B cell (primary cell): Measurements from ENCODE around the gene CGB1.
"Not testable (repeated sequence)": the region's sequence is repeated elsewhere in the genome, so short reads cannot be mapped to it uniquely, and the experiment has no call there.

Experiments
- EZH2 ChIP-seq: IDR thresholded peaks from 2 replicates; pipeline ENCODE4 v1.6.1; 2012; ENCODE audit warnings: borderline replicate concordance, low read depth, mild to moderate bottlenecking, moderate library complexity, low read length; ENCODE audit not compliant: insufficient read depth, poor library complexity, severe bottlenecking
- TF ChIP-seq, protein P1 (sequence below): fragments of 200-600 bp; IDR thresholded peaks from one replicate; pipeline ENCODE4 v1.8.0; 2022; ENCODE audit warnings: antibody characterized with exemption, mild to moderate bottlenecking

DNA sequence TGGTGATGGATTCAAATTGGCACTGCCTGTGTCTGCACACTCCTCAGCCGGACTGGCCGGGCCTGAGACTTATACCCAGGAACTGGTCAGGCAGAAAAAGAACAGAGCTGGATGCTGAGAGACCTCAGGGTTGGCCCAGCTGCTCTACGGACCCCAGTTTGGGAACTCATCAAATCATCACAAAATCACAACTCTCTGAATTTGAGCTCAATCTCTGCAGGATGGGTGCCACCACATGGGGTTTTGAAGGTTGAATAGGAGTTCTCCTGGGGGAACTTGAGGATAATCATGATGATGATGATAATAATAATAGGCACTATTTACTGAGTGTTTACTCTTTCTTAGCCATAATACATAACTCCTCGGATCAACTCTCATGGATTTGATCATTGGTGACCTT, 6.0 kb upstream of the CGB1 start:
- TF ChIP-seq, protein P1, sequence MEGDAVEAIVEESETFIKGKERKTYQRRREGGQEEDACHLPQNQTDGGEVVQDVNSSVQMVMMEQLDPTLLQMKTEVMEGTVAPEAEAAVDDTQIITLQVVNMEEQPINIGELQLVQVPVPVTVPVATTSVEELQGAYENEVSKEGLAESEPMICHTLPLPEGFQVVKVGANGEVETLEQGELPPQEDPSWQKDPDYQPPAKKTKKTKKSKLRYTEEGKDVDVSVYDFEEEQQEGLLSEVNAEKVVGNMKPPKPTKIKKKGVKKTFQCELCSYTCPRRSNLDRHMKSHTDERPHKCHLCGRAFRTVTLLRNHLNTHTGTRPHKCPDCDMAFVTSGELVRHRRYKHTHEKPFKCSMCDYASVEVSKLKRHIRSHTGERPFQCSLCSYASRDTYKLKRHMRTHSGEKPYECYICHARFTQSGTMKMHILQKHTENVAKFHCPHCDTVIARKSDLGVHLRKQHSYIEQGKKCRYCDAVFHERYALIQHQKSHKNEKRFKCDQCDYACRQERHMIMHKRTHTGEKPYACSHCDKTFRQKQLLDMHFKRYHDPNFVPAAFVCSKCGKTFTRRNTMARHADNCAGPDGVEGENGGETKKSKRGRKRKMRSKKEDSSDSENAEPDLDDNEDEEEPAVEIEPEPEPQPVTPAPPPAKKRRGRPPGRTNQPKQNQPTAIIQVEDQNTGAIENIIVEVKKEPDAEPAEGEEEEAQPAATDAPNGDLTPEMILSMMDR: not testable (repeated sequence)
- TF ChIP-seq EZH2: not testable (repeated sequence)
